Caco-2 (cell line): ENCODE measurements around the gene FAT1. TPM values are rescaled to one million over a fixed set of nuclear protein-coding genes. Genes with fewer than 3 reads are reported as not detected.

Source experiments
- BruUV-seq: library from RNA; stranded (reverse); fragments of 400-500 nt; replicated peaks from 2 replicates; lab custom pipeline; 2021; lab: Mats Ljungman, UMichigan
- CTCF ChIA-PET: fragments of 300-600 bp; sonication (Branson Sonifier 250); formaldehyde crosslinking; loops from one replicate; lab custom pipeline; 2022; ENCODE audit warnings: antibody characterized with exemption; lab: Charles Lee
- POLR2A ChIA-PET: fragments of 300-600 bp; sonication (Branson Sonifier 250); formaldehyde crosslinking; loops from one replicate; lab custom pipeline; 2022; ENCODE audit warnings: antibody characterized with exemption; lab: Charles Lee
- DNase-seq, 2 experiments: peaks; one replicate each; pipeline versions ENCODE4 v3.0.0 to v3.0.0-alpha.2; 2020 to 2022
- H3K27me3 ChIP-seq: replicated peaks from 2 replicates; pipeline ENCODE4 v1.6.0; 2011; ENCODE audit warnings: low read length; ENCODE audit not compliant: control insufficient read depth, insufficient read depth
- H3K36me3 ChIP-seq: 2 replicates; pipeline ENCODE4 v1.5.1; 2011; ENCODE audit warnings: low read length; ENCODE audit not compliant: control insufficient read depth, insufficient read depth
- H3K4me1 ChIP-seq: fragments of 250-450 bp; sonication (Bioruptor Pico); 2 replicates; pipeline ENCODE4 v1.5.1; 2020; ENCODE audit warnings: mild to moderate bottlenecking
- H3K4me3 ChIP-seq: 2 replicates; pipeline ENCODE4 v1.5.1; 2011; ENCODE audit warnings: low read depth, mild to moderate bottlenecking, control low read depth, low read length
- H3K9me3 ChIP-seq: fragments of 250-450 bp; sonication (Bioruptor Pico); 2 replicates; pipeline ENCODE4 v1.5.1; 2020; ENCODE audit warnings: mild to moderate bottlenecking, moderate library complexity
- H3K27ac Mint-ChIP-seq: one replicate; pipeline ENCODE4 v1.8.0; 2022; ENCODE audit warnings: mixed read lengths; ENCODE audit not compliant: unreplicated experiment
- H3K27me3 Mint-ChIP-seq: one replicate; pipeline ENCODE4 v1.8.0; 2022; ENCODE audit warnings: mixed read lengths; ENCODE audit not compliant: insufficient read depth, unreplicated experiment
- H3K36me3 Mint-ChIP-seq: one replicate; pipeline ENCODE4 v1.8.0; 2022; ENCODE audit warnings: mild to moderate bottlenecking, mixed read lengths; ENCODE audit not compliant: insufficient read depth, unreplicated experiment
- H3K4me1 Mint-ChIP-seq: one replicate; pipeline ENCODE4 v1.8.0; 2022; ENCODE audit warnings: low read depth, mixed read lengths; ENCODE audit not compliant: unreplicated experiment
- H3K4me3 Mint-ChIP-seq: one replicate; pipeline ENCODE4 v1.8.0; 2022; ENCODE audit warnings: mild to moderate bottlenecking, moderate library complexity, mixed read lengths; ENCODE audit not compliant: unreplicated experiment
- H3K9me3 Mint-ChIP-seq: one replicate; pipeline ENCODE4 v1.8.0; 2022; ENCODE audit warnings: mixed read lengths; ENCODE audit not compliant: unreplicated experiment
- intact Hi-C: fragments of 100-400 bp; cut with micrococcal nuclease; formaldehyde crosslinking; loops from one replicate; pipeline ENCODE4 v1.10.0; 2022; ENCODE audit not compliant: unreplicated experiment
- total RNA-seq: library from RNA; stranded (reverse); gene quantifications from 2 replicates; pipeline ENCODE4 v1.2.3, GENCODE V29; 2022
- TF ChIP-seq, protein P1 (sequence below), 2 experiments: fragments of 200-600 bp in 1 of 2; IDR thresholded peaks; 1 replicate in 1 of 2; 2 replicates in 1 of 2; pipeline versions ENCODE4 v1.5.1 to v1.8.0; 2011 to 2022; ENCODE audit warnings: antibody characterized with exemption in 1 of 2, control low read depth in 1 of 2, inconsistent platforms in 1 of 2, low read depth in 1 of 2, low read length in 1 of 2, mild to moderate bottlenecking in 1 of 2, moderate library complexity in 1 of 2; ENCODE audit not compliant: insufficient read depth in 1 of 2, severe bottlenecking in 1 of 2, unreplicated experiment in 1 of 2

The FAT1 gene
- total RNA-seq, 1 experiment from 2014 or later: 135 TPM

DNA sequence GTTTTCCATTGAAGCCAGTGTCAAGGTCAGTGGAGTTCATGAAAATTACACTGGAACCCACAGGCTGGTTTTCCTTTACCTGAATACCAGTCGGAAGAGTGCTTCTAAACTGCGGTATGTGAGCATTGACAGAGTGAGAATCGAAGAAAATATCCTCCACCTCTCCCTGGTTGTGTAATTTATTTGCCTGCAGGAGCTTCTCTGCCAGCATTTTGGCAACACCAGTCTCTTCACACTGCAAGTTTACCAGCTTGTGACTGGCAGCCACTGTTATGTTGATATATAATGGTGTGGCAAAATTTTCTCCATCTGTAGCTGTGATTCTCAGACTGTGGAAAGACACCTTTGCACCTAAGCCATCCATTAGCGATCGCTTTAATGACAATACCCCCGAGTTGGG lies 16.1 kb downstream of the FAT1 start:
- BruUV-seq: no TSS peak
- POLR2A ChIA-PET: no interaction called here

DNA sequence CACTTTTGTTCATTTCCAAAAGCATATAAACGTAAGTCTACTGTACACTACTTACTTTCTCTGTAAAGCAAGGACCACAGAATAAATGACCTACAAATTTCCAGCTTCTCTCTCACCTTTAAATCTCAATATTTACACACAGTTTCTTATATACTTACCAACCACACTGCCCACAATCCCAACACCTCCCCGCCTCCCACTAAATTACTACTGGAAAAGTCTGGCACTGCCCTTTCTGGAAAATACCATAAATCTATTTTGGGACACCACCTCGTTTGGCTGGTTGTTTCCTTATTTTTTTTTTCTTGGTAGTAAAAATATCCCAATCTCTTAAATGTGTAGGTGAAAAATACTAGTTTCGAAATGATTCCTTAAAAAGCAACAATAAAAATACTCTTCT lies 19.6 kb downstream of the FAT1 start:
- BruUV-seq: no TSS peak
- peaks cover 37% of the 10 kb centered on the region for H3K4me1 ChIP-seq
- H3K4me1 Mint-ChIP-seq: peaks cover 28% of the 10 kb centered on the region

More for the DNA sequence above, 16.1 kb downstream of the FAT1 start:
- H3K27ac Mint-ChIP-seq: no peak overlapping the region
- no peaks in the 10 kb centered on the region for H3K9me3 Mint-ChIP-seq
- no peaks in the 10 kb centered on the region for H3K27me3 Mint-ChIP-seq
- H3K4me3 Mint-ChIP-seq: no peak overlapping the region
- TF ChIP-seq, protein P1, sequence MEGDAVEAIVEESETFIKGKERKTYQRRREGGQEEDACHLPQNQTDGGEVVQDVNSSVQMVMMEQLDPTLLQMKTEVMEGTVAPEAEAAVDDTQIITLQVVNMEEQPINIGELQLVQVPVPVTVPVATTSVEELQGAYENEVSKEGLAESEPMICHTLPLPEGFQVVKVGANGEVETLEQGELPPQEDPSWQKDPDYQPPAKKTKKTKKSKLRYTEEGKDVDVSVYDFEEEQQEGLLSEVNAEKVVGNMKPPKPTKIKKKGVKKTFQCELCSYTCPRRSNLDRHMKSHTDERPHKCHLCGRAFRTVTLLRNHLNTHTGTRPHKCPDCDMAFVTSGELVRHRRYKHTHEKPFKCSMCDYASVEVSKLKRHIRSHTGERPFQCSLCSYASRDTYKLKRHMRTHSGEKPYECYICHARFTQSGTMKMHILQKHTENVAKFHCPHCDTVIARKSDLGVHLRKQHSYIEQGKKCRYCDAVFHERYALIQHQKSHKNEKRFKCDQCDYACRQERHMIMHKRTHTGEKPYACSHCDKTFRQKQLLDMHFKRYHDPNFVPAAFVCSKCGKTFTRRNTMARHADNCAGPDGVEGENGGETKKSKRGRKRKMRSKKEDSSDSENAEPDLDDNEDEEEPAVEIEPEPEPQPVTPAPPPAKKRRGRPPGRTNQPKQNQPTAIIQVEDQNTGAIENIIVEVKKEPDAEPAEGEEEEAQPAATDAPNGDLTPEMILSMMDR (IDR thresholded peaks at IDR 0.05; ENCODE audit: insufficient read depth in 1 of 2, low read depth in 1 of 2, low read length in 1 of 2, severe bottlenecking in 1 of 2, unreplicated experiment in 1 of 2): no peak
- peaks cover 64% of the 10 kb centered on the region for H3K36me3 Mint-ChIP-seq
- no peak for DNase-seq
- intact Hi-C loops: no loop called here
- no peak overlapping the region for H3K4me3 ChIP-seq
- CTCF ChIA-PET: no interaction called here
- H3K9me3 ChIP-seq: no peaks in the 10 kb centered on the region
- no peaks in the 10 kb centered on the region for H3K36me3 ChIP-seq
- H3K27me3 ChIP-seq: no peaks in the 10 kb centered on the region
- peaks cover 21% of the 10 kb centered on the region for H3K4me1 Mint-ChIP-seq
- H3K4me1 ChIP-seq: peaks cover 13% of the 10 kb centered on the region

DNA sequence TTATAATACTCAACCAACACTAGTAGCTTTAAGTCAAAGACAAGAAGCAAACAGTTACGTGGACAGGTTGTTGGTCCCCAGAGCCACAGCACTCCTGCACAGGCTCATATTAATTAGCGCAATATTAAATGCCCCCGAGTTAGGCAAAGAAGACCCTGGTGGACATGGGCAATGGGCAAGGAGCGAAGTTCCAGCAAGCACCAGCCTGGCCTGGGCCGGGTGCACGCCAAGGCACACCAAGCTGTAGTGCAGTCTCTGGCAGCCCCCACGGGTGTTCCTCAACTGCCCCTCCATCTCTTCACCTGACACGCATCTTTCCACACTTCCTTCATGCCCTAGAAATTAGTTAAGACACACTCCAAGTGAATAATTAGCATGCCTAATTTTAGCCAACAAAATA lies 20.1 kb downstream of the FAT1 start:
- ChIA-PET CTCF (no interaction called here), POLR2A (no interaction called here)
- Histone ChIP-seq H3K36me3 (no peaks in the 10 kb centered on the region; the same call in none of the 2 replicates), H3K4me3 (no peak overlapping the region), H3K4me1 (peaks cover 42% of the 10 kb centered on the region), H3K9me3 (no peaks in the 10 kb centered on the region), H3K27me3 (no peaks in the 10 kb centered on the region)
- H3K9me3 Mint-ChIP-seq: no peaks in the 10 kb centered on the region
- no peak overlapping the region for H3K27ac Mint-ChIP-seq
- H3K4me3 Mint-ChIP-seq: no peak overlapping the region
- no peaks in the 10 kb centered on the region for H3K27me3 Mint-ChIP-seq
- intact Hi-C loops: no loop called here
- BruUV-seq: no TSS peak
- TF ChIP-seq, protein P1 (IDR thresholded peaks at IDR 0.05; ENCODE audit: insufficient read depth in 1 of 2, low read depth in 1 of 2, low read length in 1 of 2, severe bottlenecking in 1 of 2, unreplicated experiment in 1 of 2): no peak
- H3K36me3 Mint-ChIP-seq: peaks cover 74% of the 10 kb centered on the region
- H3K4me1 Mint-ChIP-seq: peaks cover 31% of the 10 kb centered on the region
- no peak for DNase-seq

More for the DNA sequence above, 19.6 kb downstream of the FAT1 start:
- TF ChIP-seq, protein P1 (IDR thresholded peaks at IDR 0.05; ENCODE audit: insufficient read depth in 1 of 2, low read depth in 1 of 2, low read length in 1 of 2, severe bottlenecking in 1 of 2, unreplicated experiment in 1 of 2): no peak
- Histone ChIP-seq H3K9me3 (no peaks in the 10 kb centered on the region), H3K36me3 (no peaks in the 10 kb centered on the region; the same call in 1 of the 2 replicates), H3K4me3 (no peak overlapping the region), H3K27me3 (no peaks in the 10 kb centered on the region)
- no peaks in the 10 kb centered on the region for H3K27me3 Mint-ChIP-seq
- no peaks in the 10 kb centered on the region for H3K9me3 Mint-ChIP-seq
- no peak for DNase-seq
- no peak overlapping the region for H3K4me3 Mint-ChIP-seq
- intact Hi-C loops: no loop called here
- peaks cover 76% of the 10 kb centered on the region for H3K36me3 Mint-ChIP-seq
- H3K27ac Mint-ChIP-seq: no peak overlapping the region
- CTCF ChIA-PET: no interaction called here
- POLR2A ChIA-PET: no interaction called here
